OCI-LY7 (cell line): ENCODE measurements around the gene KANSL1. TPM values are rescaled to one million over a fixed set of nuclear protein-coding genes. Genes with fewer than 3 reads are reported as not detected.

Experiments
- BruUV-seq: library from RNA; stranded (reverse); fragments of 400-500 nt; replicated peaks from 2 replicates; lab custom pipeline; 2021; lab: Mats Ljungman, UMichigan
- CTCF ChIA-PET: fragments of 300-600 bp; sonication (Branson Sonifier 250); formaldehyde crosslinking; loops from one replicate; lab custom pipeline; 2022; ENCODE audit warnings: antibody characterized with exemption; ENCODE audit not compliant: unreplicated experiment; lab: Charles Lee
- POLR2A ChIA-PET: fragments of 300-600 bp; sonication (Branson Sonifier 250); formaldehyde crosslinking; loops from one replicate; lab custom pipeline; 2022; ENCODE audit warnings: antibody characterized with exemption; lab: Charles Lee
- DNase-seq: peaks from one replicate; pipeline ENCODE4 v3.0.0-alpha.2; 2015; ENCODE audit warnings: low spot score
- H2AFZ ChIP-seq: fragments of 200-600 bp; sonication (generic), shearing (Covaris generic); 2 replicates; pipeline ENCODE4 v1.6.1; 2014; ENCODE audit warnings: mild to moderate bottlenecking, antibody characterized with exemption, low read length, moderate library complexity
- H3K27ac ChIP-seq: fragments of 200-600 bp; sonication (generic); 2 replicates; pipeline ENCODE4 v1.5.1; 2014; ENCODE audit warnings: mixed run types, low read depth, mild to moderate bottlenecking, moderate library complexity, low read length, inconsistent platforms; ENCODE audit not compliant: poor library complexity, severe bottlenecking
- H3K36me3 ChIP-seq: fragments of 200-600 bp; sonication (generic); 2 replicates; pipeline ENCODE4 v1.6.1; 2014; ENCODE audit warnings: mild to moderate bottlenecking, antibody characterized with exemption, low read length, moderate library complexity, mixed read lengths; ENCODE audit not compliant: insufficient read depth
- H3K4me1 ChIP-seq: fragments of 200-600 bp; sonication (generic); 2 replicates; pipeline ENCODE4 v1.5.1; 2014; ENCODE audit warnings: mild to moderate bottlenecking, low read length; ENCODE audit not compliant: insufficient read depth, poor library complexity, severe bottlenecking
- H3K4me2 ChIP-seq: fragments of 200-600 bp; sonication (generic); 2 replicates; pipeline ENCODE4 v1.6.1; 2014; ENCODE audit warnings: mild to moderate bottlenecking, low read length
- H3K4me3 ChIP-seq: fragments of 200-600 bp; sonication (generic); 2 replicates; pipeline ENCODE4 v1.5.1; 2014; ENCODE audit warnings: mild to moderate bottlenecking, low read depth, low read length; ENCODE audit not compliant: poor library complexity, severe bottlenecking
- H3K79me2 ChIP-seq: fragments of 200-600 bp; sonication (generic); 2 replicates; pipeline ENCODE4 v1.6.1; 2016; ENCODE audit warnings: low read depth, mild to moderate bottlenecking, low read length, moderate library complexity, mixed read lengths; ENCODE audit not compliant: insufficient read depth
- H3K9me2 ChIP-seq: fragments of 200-600 bp; sonication (generic); 2 replicates; pipeline ENCODE4 v1.6.1; 2016; ENCODE audit warnings: mild to moderate bottlenecking, low read length, mixed read lengths; ENCODE audit not compliant: insufficient read depth
- H3K9me3 ChIP-seq: fragments of 200-600 bp; sonication (generic); 2 replicates; pipeline ENCODE4 v1.6.1; 2014; ENCODE audit warnings: mild to moderate bottlenecking, mixed run types, low read length, mixed read lengths
- H4K20me1 ChIP-seq: fragments of 200-600 bp; sonication (generic); 2 replicates; pipeline ENCODE4 v1.6.1; 2014; ENCODE audit warnings: mild to moderate bottlenecking, antibody characterized with exemption, low read length, moderate library complexity, mixed read lengths; ENCODE audit not compliant: insufficient read depth
- EZH2phosphoT487 ChIP-seq: fragments of 200-600 bp; sonication (generic); IDR thresholded peaks from 2 replicates; pipeline ENCODE4 v1.6.1; 2018; ENCODE audit warnings: low read depth, borderline replicate concordance, mild to moderate bottlenecking, mixed run types, antibody characterized with exemption, low read length, moderate library complexity, mixed read lengths
- intact Hi-C: fragments of 100-400 bp; cut with micrococcal nuclease; formaldehyde crosslinking; loops from one replicate; pipeline ENCODE4 v1.10.0; 2022; ENCODE audit not compliant: unreplicated experiment
- total RNA-seq, 2 experiments: library from RNA; depleted of rRNA in 1 of 2; stranded (reverse); fragments of >200 nt in 1 of 2; shearing (Covaris generic) in 1 of 2; gene quantifications; 2 replicates each; pipeline ENCODE4 v1.2.3, GENCODE V29; 2014 to 2022
- TF ChIP-seq, protein P1 (sequence below): fragments of 200-600 bp; sonication (generic); conservative IDR thresholded peaks from 2 replicates; pipeline ENCODE4 v1.5.1; 2014; ENCODE audit warnings: mild to moderate bottlenecking, antibody characterized with exemption, low read length, moderate library complexity, mixed read lengths

The KANSL1 gene
- total RNA-seq, 2 experiments from 2014 or later, result 96.9 to 129 TPM

DNA sequence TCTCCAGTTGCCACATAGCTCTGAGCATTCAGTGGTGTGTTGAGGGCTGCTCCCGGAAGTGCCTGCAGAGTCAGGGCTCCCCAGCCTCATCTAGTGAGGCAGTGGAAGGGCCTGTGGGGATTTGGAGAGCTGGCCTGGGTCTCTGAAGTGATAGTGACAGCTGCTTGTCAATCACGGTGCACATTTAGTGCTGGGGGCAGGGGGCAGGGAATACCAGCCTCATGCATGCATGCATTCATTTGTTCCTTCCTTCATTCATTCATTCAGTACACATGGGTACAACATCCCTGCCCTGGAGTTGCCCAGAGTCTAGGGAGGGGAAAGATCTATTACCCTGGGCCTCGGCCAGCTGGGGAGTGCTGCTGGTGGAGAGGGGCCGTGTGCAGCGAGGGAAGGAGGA lies 205.5 kb downstream of the KANSL1 start:
- intact Hi-C loops, result no loop called here
- Histone ChIP-seq H3K4me3 (no peak overlapping the region), H3K9me2 (no peaks in the 10 kb centered on the region), H3K27ac (no peak overlapping the region), H3K9me3 (no peaks in the 10 kb centered on the region), H4K20me1 (no peaks in the 10 kb centered on the region), H3K4me1 (no peaks in the 10 kb centered on the region), H2AFZ (no peak overlapping the region), H3K79me2 (no peaks in the 10 kb centered on the region), H3K4me2 (no peak overlapping the region), H3K36me3 (no peaks in the 10 kb centered on the region)
- no peak for DNase-seq
- no TSS peak for BruUV-seq
- POLR2A ChIA-PET, result no interaction called here
- CTCF ChIA-PET, result no interaction called here
- no peak for TF ChIP-seq EZH2phosphoT487
- TF ChIP-seq, protein P1, sequence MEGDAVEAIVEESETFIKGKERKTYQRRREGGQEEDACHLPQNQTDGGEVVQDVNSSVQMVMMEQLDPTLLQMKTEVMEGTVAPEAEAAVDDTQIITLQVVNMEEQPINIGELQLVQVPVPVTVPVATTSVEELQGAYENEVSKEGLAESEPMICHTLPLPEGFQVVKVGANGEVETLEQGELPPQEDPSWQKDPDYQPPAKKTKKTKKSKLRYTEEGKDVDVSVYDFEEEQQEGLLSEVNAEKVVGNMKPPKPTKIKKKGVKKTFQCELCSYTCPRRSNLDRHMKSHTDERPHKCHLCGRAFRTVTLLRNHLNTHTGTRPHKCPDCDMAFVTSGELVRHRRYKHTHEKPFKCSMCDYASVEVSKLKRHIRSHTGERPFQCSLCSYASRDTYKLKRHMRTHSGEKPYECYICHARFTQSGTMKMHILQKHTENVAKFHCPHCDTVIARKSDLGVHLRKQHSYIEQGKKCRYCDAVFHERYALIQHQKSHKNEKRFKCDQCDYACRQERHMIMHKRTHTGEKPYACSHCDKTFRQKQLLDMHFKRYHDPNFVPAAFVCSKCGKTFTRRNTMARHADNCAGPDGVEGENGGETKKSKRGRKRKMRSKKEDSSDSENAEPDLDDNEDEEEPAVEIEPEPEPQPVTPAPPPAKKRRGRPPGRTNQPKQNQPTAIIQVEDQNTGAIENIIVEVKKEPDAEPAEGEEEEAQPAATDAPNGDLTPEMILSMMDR, result no peak

DNA sequence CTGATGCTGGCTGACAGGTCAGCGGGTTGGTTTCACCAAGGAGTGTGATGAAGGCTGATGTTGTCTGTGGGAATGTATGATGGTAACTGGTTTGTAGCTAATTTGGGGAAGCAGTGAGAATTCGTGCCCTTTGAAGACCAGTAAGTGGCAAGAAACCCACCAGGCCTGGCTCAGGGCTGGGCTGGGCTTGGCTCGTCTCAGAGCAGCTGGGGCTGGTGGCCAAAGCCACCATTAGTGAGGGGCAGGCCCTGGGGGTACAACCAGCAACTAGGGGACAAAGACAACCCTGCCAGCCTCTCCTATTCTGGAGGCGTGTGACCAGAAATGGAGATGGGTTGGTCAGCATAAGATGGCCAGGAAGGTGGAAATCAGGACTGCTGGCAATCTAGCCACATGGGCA lies 207.2 kb downstream of the KANSL1 start:
- no TSS peak for BruUV-seq
- TF ChIP-seq, protein P1, result no peak
- TF ChIP-seq EZH2phosphoT487, result no peak
- ChIA-PET CTCF (no interaction called here), POLR2A (no interaction called here)
- Histone ChIP-seq H3K4me3 (no peak overlapping the region), H3K27ac (no peak overlapping the region), H4K20me1 (no peaks in the 10 kb centered on the region), H3K9me3 (no peaks in the 10 kb centered on the region), H3K4me2 (no peak overlapping the region), H3K9me2 (no peaks in the 10 kb centered on the region), H3K36me3 (no peaks in the 10 kb centered on the region), H3K79me2 (no peaks in the 10 kb centered on the region), H2AFZ (no peak overlapping the region), H3K4me1 (no peaks in the 10 kb centered on the region)
- no peak for DNase-seq
- intact Hi-C loops, result no loop called here

DNA sequence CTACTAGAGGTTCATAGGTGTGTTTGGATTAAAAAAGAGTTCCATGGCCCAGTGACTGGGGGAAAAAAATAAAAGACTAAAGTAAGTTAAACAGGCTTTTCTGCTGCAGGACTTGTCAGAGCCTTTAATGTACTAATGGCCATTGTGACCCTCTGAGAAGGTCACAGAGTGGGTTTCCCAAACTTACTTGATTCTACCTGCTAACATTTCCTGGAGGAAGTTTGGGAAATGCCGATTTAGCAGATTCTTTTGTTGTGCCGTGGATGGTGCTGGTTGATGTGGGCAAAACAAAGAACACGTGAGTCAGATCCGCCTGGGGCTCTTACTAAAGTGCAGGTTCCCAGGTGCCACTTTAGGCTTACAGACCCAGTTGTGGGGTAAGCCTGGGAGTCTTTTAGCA lies 207.8 kb downstream of the KANSL1 start:
- no peak for TF ChIP-seq EZH2phosphoT487
- TF ChIP-seq, protein P1, result no peak
- no TSS peak for BruUV-seq
- Histone ChIP-seq H3K4me1 (no peaks in the 10 kb centered on the region), H3K9me2 (no peaks in the 10 kb centered on the region), H3K9me3 (no peaks in the 10 kb centered on the region), H3K36me3 (no peaks in the 10 kb centered on the region), H2AFZ (no peak overlapping the region), H3K4me3 (no peak overlapping the region), H4K20me1 (no peaks in the 10 kb centered on the region), H3K79me2 (no peaks in the 10 kb centered on the region), H3K27ac (no peak overlapping the region), H3K4me2 (no peak overlapping the region)
- intact Hi-C loops, result no loop called here
- DNase-seq, result no peak
- POLR2A ChIA-PET, result no interaction called here
- CTCF ChIA-PET, result no interaction called here
